ENCODE measurements around the gene LARGE2.

- TF ChIP-seq CTCF (IDR thresholded peaks at IDR 0.05; ENCODE audit: low read depth, low read length) (no peak), POLR2A (IDR thresholded peaks at IDR 0.05; ENCODE audit: extremely low read depth, insufficient read length) (no peak), MAX (IDR thresholded peaks at IDR 0.05; ENCODE audit: low read depth, low read length) (no peak), MYC (IDR thresholded peaks at IDR 0.05; ENCODE audit: low read depth, low read length) (no peak)
These were observed 15.5 kb downstream of the LARGE2 start for GRCh38 chr11:45937916-45938315.

Measured in NB4 (cell line).